Measurements from ENCODE around the gene AKR1C2. TPM values are rescaled to one million over a fixed set of nuclear protein-coding genes. Genes with fewer than 3 reads are reported as not detected.
A peak's percentile ranks its signal among the peaks of the same experiment; 100 is the strongest.
"Not testable (repeated sequence)": the region's sequence is repeated elsewhere in the genome, so short reads cannot be mapped to it uniquely, and the experiment has no call there.

AKR1C2 gene
- total RNA-seq, 1 donor from 2014 or later = 6.5 TPM

GRCh38 chr10:5025461-5025881 is 21.8 kb upstream of the AKR1C2 start:
- not testable (repeated sequence) for DNase-seq (ENCODE audit: low read depth)

- no peak for DNase-seq (ENCODE audit: low read depth)
Observed at GRCh38 chr10:5023177-5023805, 19.6 kb upstream of the AKR1C2 start.

- DNase-seq (ENCODE audit: low read depth) = not testable (repeated sequence)
Observed at GRCh38 chr10:5021624-5022290, 18.1 kb upstream of the AKR1C2 start.

- DNase-seq (ENCODE audit: low read depth) = not testable (repeated sequence)
Observed at GRCh38 chr10:5019770-5020612, 16.3 kb upstream of the AKR1C2 start.

GRCh38 chr10:5018671-5019277 is 15.1 kb upstream of the AKR1C2 start:
- DNase-seq (ENCODE audit: low read depth) = peak; percentile 77

GRCh38 chr10:5018134-5018533 is 14.5 kb upstream of the AKR1C2 start:
- DNase-seq (ENCODE audit: low read depth) = no peak

GRCh38 chr10:5014936-5015335 is 11.3 kb upstream of the AKR1C2 start:
- DNase-seq (ENCODE audit: low read depth) = peak; percentile 53

GRCh38 chr10:5014200-5014910 is 10.7 kb upstream of the AKR1C2 start:
- peak; percentile 62 for DNase-seq (ENCODE audit: low read depth)

- no peak for DNase-seq (ENCODE audit: low read depth)
Observed at GRCh38 chr10:5013385-5013784, 9.7 kb upstream of the AKR1C2 start.

GRCh38 chr10:5012595-5012994 is 8.9 kb upstream of the AKR1C2 start:
- DNase-seq (ENCODE audit: low read depth) = no peak

GRCh38 chr10:5011392-5011791 is 7.7 kb upstream of the AKR1C2 start:
- DNase-seq (ENCODE audit: low read depth) = not testable (repeated sequence)

- not testable (repeated sequence) for DNase-seq (ENCODE audit: low read depth)
Observed at GRCh38 chr10:5010043-5010442, 6.4 kb upstream of the AKR1C2 start.

GRCh38 chr10:5008857-5009548 is 5.3 kb upstream of the AKR1C2 start:
- peak; percentile 80 for DNase-seq (ENCODE audit: low read depth)

- DNase-seq (ENCODE audit: low read depth) = not testable (repeated sequence)
Observed at GRCh38 chr10:5004501-5004900, 844 bp upstream of the AKR1C2 start.

- not testable (repeated sequence) for DNase-seq (ENCODE audit: low read depth)
Observed at GRCh38 chr10:5004030-5004385, 351 bp upstream of the AKR1C2 start.

GRCh38 chr10:5002013-5002727 is 1.5 kb downstream of the AKR1C2 start:
- no peak for DNase-seq (ENCODE audit: low read depth)

- no peak for DNase-seq (ENCODE audit: low read depth)
Observed at GRCh38 chr10:4998671-4999070, 5.0 kb downstream of the AKR1C2 start.

GRCh38 chr10:4994260-4994659 is 9.4 kb downstream of the AKR1C2 start:
- DNase-seq (ENCODE audit: low read depth) = not testable (repeated sequence)

- not testable (repeated sequence) for DNase-seq (ENCODE audit: low read depth)
Observed at GRCh38 chr10:4992564-4992963, 11.1 kb downstream of the AKR1C2 start.

GRCh38 chr10:4991463-4991862 is 12.2 kb downstream of the AKR1C2 start:
- not testable (repeated sequence) for DNase-seq (ENCODE audit: low read depth)
